Panc1 (cell line): ENCODE results near the gene METRN. TPM values are rescaled to one million over a fixed set of nuclear protein-coding genes. Genes with fewer than 3 reads are reported as not detected.
"Not testable (repeated sequence)": the region's sequence is repeated elsewhere in the genome, so short reads cannot be mapped to it uniquely, and the experiment has no call there.

ENCODE experiments used
- ATAC-seq: fragments of 200-7000 bp; cut with Tn5 transposase; 2 replicates; pipeline ENCODE4 v1.9.1; 2020; ENCODE audit warnings: mild to moderate bottlenecking, moderate library complexity
- BruUV-seq: library from RNA; stranded (reverse); fragments of 400-500 nt; replicated peaks from 2 replicates; lab custom pipeline; 2021; lab: Mats Ljungman, UMichigan
- CTCF ChIA-PET: fragments of 300-600 bp; sonication (Branson Sonifier 250); formaldehyde crosslinking; loops from one replicate; lab custom pipeline; 2022; ENCODE audit warnings: antibody characterized with exemption; lab: Charles Lee
- POLR2A ChIA-PET: fragments of 300-600 bp; sonication (Branson Sonifier 250); formaldehyde crosslinking; loops from one replicate; lab custom pipeline; 2022; ENCODE audit warnings: antibody characterized with exemption; lab: Charles Lee
- DNase-seq: peaks from one replicate; pipeline ENCODE4 v3.0.0-alpha.2; 2010; ENCODE audit warnings: low read depth, low spot score
- H3K27ac ChIP-seq: 2 replicates; pipeline ENCODE4 v1.5.1; 2011; ENCODE audit warnings: mild to moderate bottlenecking, low read length, inconsistent platforms
- H3K27me3 ChIP-seq: fragments of 200-500 bp; sonication (Bioruptor generic); 2 replicates; pipeline ENCODE4 v1.6.0; 2014; ENCODE audit warnings: low read length, inconsistent platforms; ENCODE audit not compliant: control insufficient read depth, insufficient read depth
- H3K36me3 ChIP-seq: fragments of 200-500 bp; sonication (Bioruptor generic); 2 replicates; pipeline ENCODE4 v1.5.1; 2014; ENCODE audit warnings: inconsistent platforms, mild to moderate bottlenecking, low read length, moderate library complexity; ENCODE audit not compliant: control insufficient read depth, insufficient read depth
- H3K4me1 ChIP-seq: 2 replicates; pipeline ENCODE4 v1.5.1; 2011; ENCODE audit warnings: inconsistent platforms, mild to moderate bottlenecking, low read length, moderate library complexity; ENCODE audit not compliant: control insufficient read depth, insufficient read depth
- H3K4me3 ChIP-seq, 2 experiments: 2 replicates each; pipeline ENCODE4 v1.5.1; 2011 to 2012; ENCODE audit warnings: low read depth in 2 of 2, low read length in 2 of 2, mild to moderate bottlenecking in 2 of 2, inconsistent platforms in 1 of 2, moderate library complexity in 1 of 2
- H3K9me3 ChIP-seq: fragments of 200-500 bp; sonication (Bioruptor generic); 2 replicates; pipeline ENCODE4 v1.5.1; 2014; ENCODE audit warnings: low read depth, mild to moderate bottlenecking, inconsistent platforms, low read length, moderate library complexity; ENCODE audit not compliant: control insufficient read depth, insufficient read depth
- CTCF ChIP-seq: fragments of 450-650 bp; IDR thresholded peaks from 2 replicates; pipeline ENCODE4 v1.5.1; 2017; ENCODE audit warnings: mild to moderate bottlenecking
- POLR2AphosphoS5 ChIP-seq: IDR thresholded peaks from 2 replicates; pipeline ENCODE4 v1.6.1; 2012; ENCODE audit warnings: mild to moderate bottlenecking, low read depth, low read length, moderate library complexity
- REST ChIP-seq, 2 experiments: IDR thresholded peaks; 2 replicates each; pipeline ENCODE4 v1.6.1; 2011 to 2012; ENCODE audit warnings: low read depth in 2 of 2, control low read depth in 1 of 2, low read length in 1 of 2, mild to moderate bottlenecking in 1 of 2, moderate library complexity in 1 of 2; ENCODE audit not compliant: insufficient read depth in 1 of 2
- in situ Hi-C: cut with HindIII; loops from 2 replicates; pipeline ENCODE4 v1.10.0; 2016; ENCODE audit warnings: low sequenced_read_pairs, low pct_unique_long_range_greater_than_20kb
- intact Hi-C: fragments of 100-400 bp; cut with micrococcal nuclease; formaldehyde crosslinking; loops from one replicate; pipeline ENCODE4 v1.10.0; 2022; ENCODE audit not compliant: unreplicated experiment
- total RNA-seq: library from RNA; stranded (reverse); gene quantifications from one replicate; pipeline ENCODE4 v1.2.1, GENCODE V29; 2021; ENCODE audit not compliant: unreplicated experiment

Gene METRN
- total RNA-seq, 1 experiment from 2014 or later, result 407 TPM

GRCh38 chr16:711548-712320 is 3.2 kb upstream of the METRN start:
- Histone ChIP-seq H3K4me1 (peaks cover 43% of the 10 kb centered on the region), H3K9me3 (no peaks in the 10 kb centered on the region), H3K4me3 (no peak overlapping the region), H3K36me3 (no peaks in the 10 kb centered on the region; the same call in 1 of the 2 replicates), H3K27ac (peak overlapping the region; percentile 63), H3K27me3 (no peaks in the 10 kb centered on the region)
- ATAC-seq (peak; percentile 56), DNase-seq (no peak)
- no TSS peak for BruUV-seq
- intact Hi-C loops, result no loop called here
- ChIA-PET CTCF (interaction anchor here (0.8 to 1.6 kb wide), 4 partner anchors 9 to 73 kb away, joined by 3 to 7 read pairs (median 6); partner anchors contain the start of gene ANTKMT), POLR2A (interaction anchor here (1.2 kb wide), 1 partner anchor 10 kb away, joined by 5 read pairs; no protein-coding TSS in a partner anchor)
- TF ChIP-seq CTCF, result peak; percentile 98
- peak; percentile 7; the same call in 1 of the 2 replicates for TF ChIP-seq POLR2AphosphoS5
- TF ChIP-seq REST (IDR thresholded peaks at IDR 0.05; ENCODE audit: insufficient read depth in 1 of 2, low read depth in 2 of 2, low read length in 1 of 2), result no peak
- in situ Hi-C loops, result no loop called here

GRCh38 chr16:712740-713250 is 2.1 kb upstream of the METRN start:
- Histone ChIP-seq H3K27ac (peak overlapping the region; percentile 60), H3K4me1 (peaks cover 48% of the 10 kb centered on the region)
- peak; percentile 57; the same call in 1 of the 2 replicates for TF ChIP-seq POLR2AphosphoS5
- peak; percentile 89 for TF ChIP-seq CTCF
- ChIA-PET POLR2A (interaction anchor here (0.5 to 1.2 kb wide), 2 partner anchors 9 to 268 kb away, joined by 5 to 8 read pairs; partner anchors contain the start of gene SOX8), CTCF (interaction anchor here (0.8 to 1.6 kb wide), 4 partner anchors 8 to 72 kb away, joined by 3 to 7 read pairs (median 6); partner anchors contain the start of gene ANTKMT)
- DNase-seq (peak; percentile 99), ATAC-seq (peak; percentile 59)
- H3K9me3 ChIP-seq, in situ Hi-C loops, H3K36me3 ChIP-seq, H3K27me3 ChIP-seq, BruUV-seq, H3K4me3 ChIP-seq, intact Hi-C loops: not testable (repeated sequence)
